K562 (cell line): ENCODE results near the gene SLC39A7. TPM values are rescaled to one million over a fixed set of nuclear protein-coding genes. Genes with fewer than 3 reads are reported as not detected.
A peak's percentile ranks its signal among the peaks of the same experiment; 100 is the strongest.

Experiments used
- ATF3 ChIP-seq, 2 experiments: fragments of 450-650 bp in 1 of 2; sonication (generic) in 1 of 2; formaldehyde crosslinking in 1 of 2; IDR thresholded peaks in 1 of 2; conservative IDR thresholded peaks in 1 of 2; 2 replicates each; pipeline versions ENCODE4 v1.6.1 to v1.8.1; 2016 to 2023; ENCODE audit warnings: mild to moderate bottlenecking in 2 of 2, moderate library complexity in 2 of 2, inconsistent platforms in 1 of 2, missing genetic modification reagents in 1 of 2
- CEBPG ChIP-seq, 3 experiments: fragments of 200-800 bp in 1 of 3; sonication (Bioruptor generic) in 1 of 3; sonication (generic) in 1 of 3; formaldehyde crosslinking in 1 of 3; IDR thresholded peaks in 2 of 3; conservative IDR thresholded peaks in 1 of 3; 2 replicates each; pipeline versions ENCODE4 v1.6.1 to v1.8.0; 2016 to 2022; ENCODE audit warnings: missing compliant biosample characterization in 2 of 3, missing genetic modification characterization in 2 of 3, mild to moderate bottlenecking in 1 of 3, missing genetic modification reagents in 1 of 3
- CUX1 ChIP-seq: fragments of 200-800 bp; sonication (Bioruptor generic); IDR thresholded peaks from 2 replicates; pipeline ENCODE4 v1.6.1; 2016; ENCODE audit warnings: missing genetic modification characterization, missing compliant biosample characterization
- FOXP1 ChIP-seq: sonication (generic); formaldehyde crosslinking; IDR thresholded peaks from 2 replicates; pipeline ENCODE4 v1.8.0; 2022; ENCODE audit warnings: mild to moderate bottlenecking, missing genetic modification reagents
- MAX ChIP-seq: sonication (generic); formaldehyde crosslinking; IDR thresholded peaks from 2 replicates; pipeline ENCODE4 v1.9.0; 2022; ENCODE audit warnings: mild to moderate bottlenecking, missing genetic modification reagents
- MXI1 ChIP-seq: IDR thresholded peaks from 2 replicates; pipeline ENCODE4 v1.6.1; 2011; ENCODE audit warnings: low read depth, mild to moderate bottlenecking, improper control_type of control experiment, low read length
- MYC ChIP-seq, 2 experiments: fragments of 250-450 bp in 1 of 2; sonication (Bioruptor Pico) in 1 of 2; IDR thresholded peaks; 2 replicates each; pipeline versions ENCODE4 v1.5.1 to v1.6.1; 2012 to 2021; ENCODE audit warnings: low read depth in 2 of 2, borderline replicate concordance in 1 of 2, improper control_type of control experiment in 1 of 2, low read length in 1 of 2, mild to moderate bottlenecking in 1 of 2, moderate library complexity in 1 of 2
- NKRF ChIP-seq: fragments of 450-650 bp; IDR thresholded peaks from 2 replicates; pipeline ENCODE4 v1.6.1; 2016; ENCODE audit warnings: borderline replicate concordance
- NONO ChIP-seq, 2 experiments: fragments of 200-400 bp in 1 of 2; fragments of 450-650 bp in 1 of 2; formaldehyde crosslinking in 1 of 2; IDR thresholded peaks; 2 replicates each; pipeline ENCODE4 v1.6.1; 2017; ENCODE audit warnings: low read depth in 2 of 2, mild to moderate bottlenecking in 2 of 2, moderate library complexity in 2 of 2, low read length in 1 of 2
- NRF1 ChIP-seq, 2 experiments: fragments of 450-650 bp; IDR thresholded peaks in 1 of 2; conservative IDR thresholded peaks in 1 of 2; 2 replicates each; pipeline ENCODE4 v1.6.1; 2014; ENCODE audit warnings: mild to moderate bottlenecking in 2 of 2
- OTX1 ChIP-seq: fragments of 450-650 bp; formaldehyde crosslinking; IDR thresholded peaks from 2 replicates; pipeline ENCODE4 v1.4.0; 2022; ENCODE audit warnings: mild to moderate bottlenecking
- RCOR1 ChIP-seq, 2 experiments: IDR thresholded peaks; 2 replicates each; pipeline ENCODE4 v1.6.1; 2012; ENCODE audit warnings: low read depth in 2 of 2, low read length in 2 of 2, borderline replicate concordance in 1 of 2, improper control_type of control experiment in 1 of 2
- SMAD1 ChIP-seq: fragments of 150-350 bp; IDR thresholded peaks from 2 replicates; pipeline ENCODE4 v1.6.1; 2014; ENCODE audit warnings: low read length, low read depth; ENCODE audit not compliant: partially characterized antibody
- TAF7 ChIP-seq: fragments of 450-650 bp; IDR thresholded peaks from 2 replicates; pipeline ENCODE4 v1.6.1; 2016; ENCODE audit warnings: missing genetic modification characterization, missing compliant biosample characterization
- ZKSCAN1 ChIP-seq: fragments of 150-350 bp; IDR thresholded peaks from 2 replicates; pipeline ENCODE4 v1.6.1; 2016; ENCODE audit warnings: low read depth, low read length
- ZSCAN29 ChIP-seq: fragments of 450-650 bp; IDR thresholded peaks from 2 replicates; pipeline ENCODE4 v1.6.1; 2017
- polyA plus RNA-seq, 8 experiments: library from polyadenylated mRNA; depleted of rRNA in 4 of 8; stranded (reverse) in 5 of 8; unstranded in 3 of 8; fragments of >200 nt; fragmentation: Nextera tagmentation in 2 of 8; fragmentation: Illumina TruSeq in 1 of 8; extraction: Ambion mirVana in 2 of 8; extraction: Trizol in 1 of 8; gene quantifications; 2 replicates each; pipeline versions ENCODE4 v1.2.1 to v1.2.3, GENCODE V29; 2011 to 2014; ENCODE audit warnings: inconsistent platforms in 1 of 8, missing spikeins in 1 of 8
- total RNA-seq, 7 experiments: library from RNA; depleted of rRNA in 6 of 7; stranded (reverse); fragments of >200 nt in 6 of 7; fragmentation: Illumina TruSeq in 2 of 7; extraction: Trizol in 2 of 7; gene quantifications; 2 replicates each; pipeline versions ENCODE4 v1.2.1 to v1.2.3, GENCODE V29; 2011 to 2021; ENCODE audit warnings: low replicate concordance in 1 of 7

SLC39A7 gene
- total and polyA plus RNA-seq, 9 of the 15 experiments (the other 6 are each of a cell fraction or from before 2014, with no cell fraction given): 21.7 to 169 (median 121) TPM

GRCh38 chr6:33248932-33249731 is 48.5 kb downstream of the SLC39A7 start (continued):
- TF ChIP-seq NKRF: 0 out of 2 replicates have a peak, but pooled peaks have one; percentile 1
- TF ChIP-seq FOXP1 (CRISPR knock-in tag): peak; percentile 87
- peak; percentile 82 for TF ChIP-seq MAX (CRISPR knock-in tag)
- 0 out of 4 replicates have a peak, but pooled peaks of 1 of the 2 experiments have one; percentile 31 for TF ChIP-seq NONO (IDR thresholded peaks at IDR 0.05; ENCODE audit: low read depth in 2 of 2, low read length in 1 of 2)
- 0 out of 2 replicates have a peak, but pooled peaks have one; percentile 9 for TF ChIP-seq MXI1
- no peak for TF ChIP-seq ATF3 (IDR thresholded peaks at IDR 0.05)
- no peak for TF ChIP-seq ATF3 (CRISPR knock-in tag; conservative IDR thresholded peaks at IDR 0.05)
- peak; percentile 75 for TF ChIP-seq TAF7 (tag)
- peak; percentile 78 for TF ChIP-seq MYC (IDR thresholded peaks at IDR 0.05; ENCODE audit: low read depth, low read length)
- no peak for TF ChIP-seq MYC (CRISPR knock-in tag; IDR thresholded peaks at IDR 0.05; ENCODE audit: borderline replicate concordance, low read depth)
- no peak for TF ChIP-seq CUX1 (CRISPR knock-in tag)
- TF ChIP-seq SMAD1: peak; percentile 24
- peak; percentile 73; the same call in 1 of the 2 replicates for TF ChIP-seq OTX1
- peak; percentile 27; the same call in 1 of the 2 replicates for TF ChIP-seq CEBPG (CRISPR knock-in tag; IDR thresholded peaks at IDR 0.05)
- no peak for TF ChIP-seq CEBPG (tag; conservative IDR thresholded peaks at IDR 0.05 in 1 of 2, IDR thresholded peaks at IDR 0.05 in 1 of 2)
- 0 out of 2 replicates have a peak, but pooled peaks have one; percentile 49 for TF ChIP-seq ZSCAN29
- TF ChIP-seq RCOR1 (IDR thresholded peaks at IDR 0.05; ENCODE audit: borderline replicate concordance in 1 of 2, low read depth in 2 of 2, low read length in 2 of 2): peak; percentile 2 to 97; a peak in 2 of 4 replicates
- TF ChIP-seq ZKSCAN1: peak; percentile 40; the same call in 1 of the 2 replicates
- TF ChIP-seq NRF1 (conservative IDR thresholded peaks at IDR 0.05 in 1 of 2, IDR thresholded peaks at IDR 0.05 in 1 of 2): peak; percentile 93 to 94
